HFF-Myc (cell line): Measurements from ENCODE around the gene DDX28.
"Not testable (repeated sequence)": the region's sequence is repeated elsewhere in the genome, so short reads cannot be mapped to it uniquely, and the experiment has no call there.

Experiments used
- DNase-seq: peaks from one replicate; pipeline ENCODE4 v3.0.0-alpha.2; 2011; ENCODE audit warnings: low read depth; ENCODE audit errors: extremely low read depth
- H3K4me3 ChIP-seq: replicated peaks from 2 replicates; pipeline ENCODE4 v1.5.1; 2011; ENCODE audit warnings: low read depth, mild to moderate bottlenecking, control low read depth, low read length
- CTCF ChIP-seq: IDR thresholded peaks from 2 replicates; pipeline ENCODE4 v1.5.1; 2012; ENCODE audit warnings: mild to moderate bottlenecking, low read depth, low read length, control low read depth; ENCODE audit errors: missing control alignments

DDX28 gene

GRCh38 chr16:67975321-67976105 lies 47.5 kb downstream of the DDX28 start:
- H3K4me3 ChIP-seq: no peak overlapping the region
- DNase-seq: no peak
- no peak for TF ChIP-seq CTCF

- not testable (repeated sequence) for H3K4me3 ChIP-seq, DNase-seq
Observed at GRCh38 chr16:67972285-67972684, 50.7 kb downstream of the DDX28 start.

GRCh38 chr16:67971111-67971510 lies 51.9 kb downstream of the DDX28 start:
- no peak for TF ChIP-seq CTCF
- DNase-seq: no peak

More at GRCh38 chr16:67971111-67971510, 51.9 kb downstream of the DDX28 start:
- H3K4me3 ChIP-seq: no peak overlapping the region
